Measurements from ENCODE around the gene OSBP2.
A peak's percentile ranks its signal among the peaks of the same experiment; 100 is the strongest.
"Not testable (repeated sequence)": the region's sequence is repeated elsewhere in the genome, so short reads cannot be mapped to it uniquely, and the experiment has no call there.

The OSBP2 gene

DNA sequence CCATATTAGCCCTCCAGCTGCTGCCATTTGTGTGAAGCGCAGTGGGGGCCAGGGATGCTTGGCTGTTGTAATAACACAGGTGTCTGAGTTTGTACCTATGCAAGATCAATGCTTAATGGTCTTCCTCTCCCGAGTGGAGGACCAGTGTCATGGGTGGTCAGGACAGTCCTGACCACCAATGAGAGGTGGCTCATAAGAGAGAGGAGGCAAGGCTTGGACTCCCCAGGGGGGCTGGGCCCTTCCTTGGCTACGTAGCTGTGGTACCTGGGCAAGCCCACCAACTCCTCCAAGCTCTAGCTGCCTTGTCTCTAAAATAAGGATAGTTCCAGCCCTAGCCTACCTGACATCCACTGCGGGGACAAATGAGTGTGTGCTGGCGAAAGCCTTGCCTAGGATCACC is 79.2 kb downstream of the OSBP2 start:
- no peak for DNase-seq

DNA sequence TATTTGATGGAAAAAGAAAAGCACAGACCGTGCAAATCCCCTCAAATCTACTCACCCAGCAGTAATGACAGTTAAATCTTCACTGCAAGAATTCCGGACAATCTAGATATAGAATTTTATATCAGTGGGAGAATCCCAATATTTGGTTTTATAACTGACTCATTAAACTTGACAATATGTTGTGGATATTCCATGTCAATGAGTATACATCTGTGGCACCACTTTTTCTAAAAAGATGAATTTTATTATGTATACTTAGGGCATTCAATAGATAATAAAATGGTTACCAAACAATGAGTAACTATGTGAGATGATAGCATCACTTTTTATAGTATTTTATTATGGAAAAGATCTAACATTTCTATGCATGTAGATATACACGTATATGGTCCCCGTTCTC is 79.9 kb downstream of the OSBP2 start:
- DNase-seq = no peak

DNA sequence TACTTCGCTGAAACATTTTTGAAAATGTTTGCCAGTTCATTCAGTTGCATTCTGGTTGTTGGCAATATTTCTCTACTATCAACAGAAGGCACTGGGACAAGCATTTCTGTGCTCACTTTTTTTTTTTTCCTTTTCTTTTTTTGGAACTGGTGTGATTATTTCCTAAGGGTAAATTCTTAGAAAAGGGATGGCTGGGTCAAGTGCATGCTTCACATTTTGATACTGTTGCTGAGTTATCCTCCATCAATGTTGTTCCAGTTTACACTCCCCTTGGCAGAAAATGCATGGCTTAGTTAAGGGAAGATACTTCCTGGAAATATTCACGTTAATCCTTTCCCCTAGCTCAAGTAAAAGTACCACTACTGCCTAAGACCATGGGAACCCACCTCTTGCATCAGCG is 81.8 kb downstream of the OSBP2 start:
- DNase-seq = no peak

DNA sequence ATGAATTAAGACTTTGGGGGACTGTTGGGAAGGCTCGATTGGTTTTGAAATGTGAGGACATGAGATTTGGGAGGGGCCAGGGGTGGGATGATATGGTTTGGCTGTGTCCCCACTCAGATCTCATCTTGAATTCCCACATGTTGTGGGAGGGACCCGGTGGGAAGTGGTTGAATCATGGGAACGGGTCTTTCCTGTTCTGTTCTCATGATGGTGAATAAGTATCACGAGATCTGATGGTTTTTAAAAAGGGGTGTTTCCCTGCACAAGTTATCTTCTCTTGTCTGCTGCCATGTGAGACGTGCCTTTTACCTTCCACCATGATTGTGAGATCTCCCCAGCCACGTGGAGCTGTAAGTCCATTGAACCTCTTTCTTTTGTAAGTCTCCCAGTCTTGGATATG is 82.5 kb downstream of the OSBP2 start:
- not testable (repeated sequence) for DNase-seq

DNA sequence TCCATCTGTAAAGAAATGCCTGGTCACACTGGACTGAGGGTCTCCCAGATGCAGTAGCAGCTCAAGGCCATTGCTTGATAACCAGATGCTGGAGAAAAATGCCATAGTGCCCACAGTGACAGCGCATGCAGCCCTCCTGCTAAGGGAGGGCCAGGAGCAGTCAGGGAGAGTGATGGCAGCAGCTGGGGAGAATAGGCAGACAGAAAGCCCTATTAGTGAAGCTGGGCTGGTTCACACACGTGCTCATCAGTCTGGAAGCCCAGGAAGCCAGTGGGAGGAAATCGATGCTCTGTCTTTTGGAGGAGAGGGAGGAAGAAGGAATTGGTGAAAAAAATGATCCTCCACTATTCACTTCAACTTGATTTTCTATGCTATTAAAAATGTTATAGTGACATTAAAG is 82.9 kb downstream of the OSBP2 start:
- no peak for DNase-seq

DNA sequence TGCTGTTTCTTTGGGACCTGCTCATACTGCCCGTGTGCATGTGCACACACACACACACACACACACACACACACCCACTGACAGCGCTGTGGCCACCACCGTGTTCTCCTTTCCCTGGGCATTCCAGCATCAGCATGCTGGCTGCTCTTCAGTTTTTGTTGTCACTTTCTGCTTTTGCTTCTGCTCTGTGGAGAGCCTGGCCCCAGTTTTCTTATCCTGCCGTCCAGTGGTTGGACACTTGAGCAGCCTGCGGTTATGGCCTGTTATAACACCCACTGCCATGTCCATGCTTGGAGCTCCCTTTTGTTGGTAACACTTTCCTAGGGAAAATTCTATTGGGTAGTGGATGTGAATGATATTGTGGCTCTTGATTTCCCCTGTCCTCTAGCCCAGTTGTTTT is 83.6 kb downstream of the OSBP2 start:
- no peak for DNase-seq

DNA sequence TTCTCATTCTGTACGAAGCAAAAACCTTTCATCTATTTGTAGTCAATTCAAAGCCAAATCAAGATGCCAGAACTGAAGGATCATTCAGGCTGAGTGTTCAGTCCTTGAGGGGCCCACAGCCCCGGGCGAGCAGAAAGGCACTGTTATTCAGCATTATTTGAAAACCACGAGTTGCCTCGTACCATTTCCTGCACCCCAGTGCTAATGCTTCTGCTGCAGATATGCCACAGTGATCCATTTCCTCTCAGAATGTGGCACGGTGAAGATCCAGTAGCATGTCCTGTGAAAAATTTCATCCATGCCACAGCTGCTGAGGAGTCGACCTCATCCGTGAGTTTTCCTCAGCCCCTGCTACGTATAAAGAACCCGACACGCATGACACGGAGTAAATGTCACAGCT is 85.4 kb downstream of the OSBP2 start:
- DNase-seq = no peak

DNA sequence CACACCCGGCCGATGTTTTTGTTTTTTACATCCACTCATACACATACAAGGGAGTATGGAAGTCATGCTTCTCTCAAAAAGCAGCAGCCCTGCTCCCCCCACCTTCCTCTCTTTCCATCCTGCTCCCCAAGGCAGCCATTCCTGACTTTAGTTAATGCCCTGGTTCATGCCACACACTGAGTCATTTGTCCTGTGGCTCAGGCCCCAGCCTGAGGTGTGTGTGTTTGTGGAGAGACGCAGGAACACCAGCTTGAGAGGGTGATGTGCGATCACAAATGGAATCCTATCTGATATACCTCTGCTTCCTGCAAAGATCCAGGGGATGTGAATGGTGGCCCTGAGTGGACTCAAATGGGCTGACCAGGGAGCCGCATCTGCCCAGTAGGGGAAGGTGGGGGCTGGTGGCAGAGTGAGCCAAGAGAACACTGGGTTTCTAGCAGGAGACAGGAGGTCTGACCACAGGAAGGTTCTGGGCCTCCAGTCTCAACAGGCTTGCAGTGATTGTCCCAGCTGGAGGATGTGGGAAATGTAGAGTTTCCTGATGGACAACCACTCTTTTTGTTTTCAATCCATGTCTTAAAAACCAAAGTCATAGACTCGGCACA is 86.7 kb downstream of the OSBP2 start:
- no peak for DNase-seq

DNA sequence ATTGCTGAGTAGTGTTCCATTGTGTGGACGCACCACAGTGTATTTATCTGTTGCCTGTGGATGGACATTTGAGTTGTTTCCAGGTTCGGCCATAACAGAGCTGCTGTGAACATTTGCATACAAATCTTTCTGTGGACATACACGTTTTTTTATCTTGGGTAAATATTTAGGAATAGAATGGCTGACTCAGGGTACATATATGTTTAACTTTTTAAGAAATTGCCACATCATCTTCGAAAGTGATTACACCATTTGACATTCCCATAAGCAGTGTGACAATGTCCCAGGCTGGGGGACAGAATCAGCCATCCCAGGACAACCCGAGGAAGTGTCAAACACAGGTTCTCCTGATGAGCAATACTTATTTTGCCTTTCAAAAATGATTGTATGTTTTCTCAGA is 87.9 kb downstream of the OSBP2 start:
- no peak for DNase-seq

DNA sequence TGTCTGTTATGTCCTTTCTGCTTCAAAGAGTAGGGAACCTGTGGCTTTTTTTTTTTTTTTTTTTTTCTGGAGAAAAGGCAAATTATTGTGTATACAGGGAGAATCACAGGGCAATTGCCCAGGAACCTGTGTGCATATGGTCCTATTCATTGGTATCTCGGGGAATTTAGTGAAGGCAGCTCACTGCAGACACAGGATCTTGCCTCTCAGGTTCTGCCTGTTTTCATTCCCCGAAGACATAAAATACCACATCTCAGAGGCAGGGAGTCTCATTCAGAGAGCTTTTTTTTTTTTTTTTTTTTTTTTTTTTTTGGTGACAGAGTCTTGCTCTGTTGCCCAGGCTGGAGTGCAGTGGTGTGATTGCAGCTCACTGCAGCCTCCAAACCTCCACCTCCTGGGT is 88.3 kb downstream of the OSBP2 start:
- DNase-seq = no peak

DNA sequence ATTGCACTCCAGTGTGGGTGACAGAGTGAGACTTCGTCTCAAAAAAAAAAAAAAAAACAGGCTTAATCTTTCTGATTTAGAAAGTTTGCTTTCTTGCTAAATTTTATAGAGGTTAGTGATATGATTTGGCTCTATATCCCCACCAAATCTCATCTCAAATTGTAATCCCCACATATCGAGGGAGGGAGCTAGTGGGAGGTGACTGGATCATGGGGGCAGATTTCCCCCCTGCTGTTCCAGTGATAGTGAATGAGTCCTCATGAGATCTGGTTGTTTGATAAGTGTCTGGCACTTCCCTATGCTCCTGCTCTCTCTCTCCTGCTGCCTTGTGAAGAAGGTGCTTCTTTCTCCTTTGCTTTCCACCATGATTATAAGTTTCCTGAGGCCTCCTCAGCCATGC is 90.9 kb downstream of the OSBP2 start:
- no peak for DNase-seq

DNA sequence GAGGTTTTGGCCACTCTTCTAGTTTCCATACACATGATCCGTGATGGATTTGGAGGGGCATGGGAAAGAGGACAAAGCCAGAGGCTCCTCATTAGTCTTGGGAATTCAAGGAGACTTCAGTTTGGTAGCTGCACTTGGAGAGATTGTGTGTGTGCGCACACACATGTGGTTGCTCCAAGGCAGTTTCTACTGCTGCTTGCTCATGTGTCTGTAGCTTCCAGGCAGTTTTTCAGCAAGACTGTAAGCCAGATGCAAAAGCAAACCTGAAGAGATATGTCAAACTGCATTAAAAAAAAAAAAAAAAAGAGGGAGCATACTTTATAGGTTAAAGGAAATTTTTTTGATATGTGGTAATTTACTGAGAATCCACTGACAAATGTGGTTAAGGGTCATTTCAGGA is 95.7 kb downstream of the OSBP2 start:
- DNase-seq = no peak

DNA sequence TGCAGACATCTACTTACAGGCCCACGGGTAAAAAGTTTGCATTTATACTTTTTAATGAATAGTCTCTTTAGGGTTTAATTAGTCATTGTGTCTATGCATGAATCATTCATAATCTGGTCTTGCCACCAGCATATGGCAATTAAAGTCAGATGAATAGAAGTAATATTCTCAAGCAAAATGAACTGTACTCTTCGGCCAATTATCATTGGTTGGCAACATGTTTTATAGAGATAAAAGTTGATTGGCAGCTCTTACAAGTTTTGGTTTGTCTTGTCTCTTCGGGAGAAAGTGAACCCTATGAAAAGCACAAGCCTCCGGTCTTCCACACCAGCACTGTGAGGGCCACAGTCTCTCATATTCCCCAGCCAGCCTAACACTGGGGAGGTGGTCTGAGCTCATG is 97.8 kb downstream of the OSBP2 start:
- DNase-seq = no peak

DNA sequence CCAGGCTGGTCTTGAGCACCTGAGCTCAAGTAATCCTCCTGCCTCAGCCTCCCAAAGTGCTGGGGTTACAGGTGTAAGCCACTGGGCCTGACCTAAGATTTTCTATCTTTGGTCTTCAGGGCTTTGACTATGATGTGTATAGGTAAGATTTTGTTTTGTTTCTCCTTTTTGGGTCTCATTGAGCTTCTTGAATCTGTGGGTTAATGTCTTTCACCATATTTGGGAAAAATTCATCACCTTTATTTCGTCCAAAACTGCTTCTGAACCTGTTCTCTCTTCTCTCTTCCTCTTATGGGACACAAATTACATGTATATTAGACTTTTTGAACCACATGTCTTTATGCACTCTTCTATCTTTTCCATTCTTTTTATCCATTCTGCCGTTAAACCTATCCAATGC is 100.4 kb downstream of the OSBP2 start:
- DNase-seq = no peak

DNA sequence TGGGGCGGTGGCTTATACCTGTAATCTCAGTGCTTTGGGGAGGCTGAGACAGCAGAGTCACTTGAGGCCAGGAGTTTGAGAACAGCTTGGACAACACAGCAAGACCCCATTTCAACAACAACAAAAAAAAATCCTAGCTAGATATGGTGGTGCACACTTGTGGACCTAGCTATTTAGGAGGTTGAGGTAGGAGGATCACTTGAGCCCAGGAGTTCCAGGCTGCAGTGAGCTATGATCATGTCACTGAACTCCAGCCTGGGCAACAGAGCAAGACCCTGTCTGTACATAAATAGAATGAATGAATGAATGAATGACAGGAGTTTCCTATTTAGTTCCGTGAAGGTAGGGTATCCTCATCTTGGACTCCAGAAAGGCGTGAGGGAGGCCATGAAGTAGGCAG is 107.0 kb downstream of the OSBP2 start:
- DNase-seq = no peak

DNA sequence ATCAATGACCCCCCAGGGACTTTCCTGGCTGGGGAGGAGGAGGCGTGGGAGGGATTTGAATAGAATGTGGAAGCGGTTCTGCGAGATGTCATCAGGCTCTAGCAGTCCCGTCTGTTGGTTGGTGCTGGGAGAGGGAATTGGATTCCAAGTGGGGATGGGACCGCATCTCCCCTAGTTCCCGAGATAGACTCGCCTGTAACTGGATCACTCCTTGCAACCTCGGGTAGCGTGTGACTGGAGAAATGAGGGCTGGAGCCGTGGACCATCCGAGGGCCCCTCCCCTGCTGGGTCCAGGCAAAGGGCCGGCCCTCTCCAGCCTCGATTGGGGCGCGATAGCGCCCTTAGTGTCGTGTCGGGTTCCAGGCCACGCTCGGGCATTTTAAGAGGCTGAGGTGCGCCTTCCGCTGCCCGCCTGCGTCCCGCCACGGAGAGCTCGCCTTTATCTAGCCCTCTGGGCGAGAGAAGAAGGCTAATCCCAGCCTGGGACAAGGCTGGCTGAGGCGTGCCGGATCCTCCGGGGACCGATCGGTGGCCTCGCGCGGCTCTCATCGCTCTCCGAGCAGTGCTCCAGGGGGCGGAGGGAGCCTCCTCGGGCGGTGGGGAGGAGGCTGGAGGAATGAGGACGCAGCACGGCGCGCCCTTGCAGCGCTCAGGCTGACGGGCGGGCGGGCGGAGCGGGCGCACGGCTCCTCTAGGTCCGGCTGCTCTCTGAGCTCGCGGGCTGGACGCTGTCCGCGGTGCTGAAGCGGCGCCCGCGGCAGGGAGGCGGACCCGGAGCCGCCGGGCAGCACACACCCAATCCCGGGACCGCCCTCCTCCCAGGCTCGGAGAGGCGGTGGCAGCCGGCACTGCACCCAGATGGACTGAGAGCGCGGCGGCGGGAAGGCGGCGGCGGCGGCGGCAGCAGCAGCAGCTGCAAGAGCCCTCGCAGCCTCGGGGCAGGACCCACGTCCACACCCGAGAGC is 107.8 kb downstream of the OSBP2 start:
- peak; percentile 58 for DNase-seq

DNA sequence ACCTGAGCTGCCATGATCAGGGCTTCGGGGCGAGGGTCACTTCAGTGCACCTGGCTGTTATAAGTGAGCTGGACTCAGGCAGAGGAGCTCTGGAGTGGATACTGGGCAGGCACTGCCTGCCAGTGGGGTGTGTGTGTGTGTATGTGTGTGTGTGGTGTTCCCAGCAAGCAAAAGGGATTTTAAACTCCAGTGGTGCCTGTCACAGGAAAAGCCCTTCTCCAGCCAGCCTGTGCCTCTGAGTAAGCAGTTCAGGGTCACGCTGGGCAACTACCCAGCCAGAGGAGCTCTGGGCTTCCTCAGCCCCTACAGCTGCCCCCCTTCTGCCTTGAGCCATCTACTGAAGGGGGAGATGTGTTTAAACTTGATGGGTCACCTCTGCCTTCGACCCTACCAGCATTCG is 109.0 kb downstream of the OSBP2 start:
- DNase-seq = no peak

DNA sequence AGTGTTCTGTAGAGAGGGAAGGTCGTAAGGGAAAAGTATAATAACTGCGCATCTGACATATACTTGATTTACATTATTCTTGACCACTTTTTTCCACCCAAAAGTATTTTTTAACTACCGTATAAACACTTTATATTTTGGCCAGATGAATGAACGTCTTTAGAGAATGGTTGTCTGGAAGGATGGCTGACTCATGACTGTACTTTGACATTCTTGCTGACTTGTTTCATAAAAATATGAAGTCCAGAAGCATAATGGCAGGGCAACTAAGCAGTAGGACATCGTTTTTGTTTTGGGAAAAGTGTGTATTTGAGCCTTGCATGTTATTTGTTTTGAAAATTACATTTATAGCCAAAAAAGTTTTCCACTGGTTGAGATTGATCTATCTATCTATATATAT is 110.0 kb downstream of the OSBP2 start:
- no peak for DNase-seq

DNA sequence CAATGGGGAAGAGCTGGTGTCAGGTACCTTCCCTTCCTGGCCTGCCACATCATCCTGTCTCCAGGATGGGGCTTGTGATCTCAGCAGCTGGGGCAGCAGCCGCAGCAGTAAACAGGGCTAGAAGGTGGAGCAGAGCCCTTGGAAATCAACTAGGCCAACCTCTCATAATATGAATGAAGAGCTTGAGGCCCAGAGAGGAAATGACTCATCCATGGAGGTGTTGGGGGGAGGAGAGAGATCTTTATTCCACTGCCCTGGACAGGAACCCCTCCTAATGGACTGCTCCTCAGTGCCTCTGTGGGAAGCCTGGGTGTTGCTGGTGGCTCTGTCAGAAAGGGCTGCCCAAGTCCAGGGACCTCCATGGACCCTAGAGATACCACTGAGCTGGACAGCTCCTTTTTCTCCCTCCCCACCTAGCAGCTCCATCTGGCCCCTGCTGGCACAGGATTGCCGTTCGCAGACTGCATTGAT is 111.8 kb downstream of the OSBP2 start:
- no peak for DNase-seq

DNA sequence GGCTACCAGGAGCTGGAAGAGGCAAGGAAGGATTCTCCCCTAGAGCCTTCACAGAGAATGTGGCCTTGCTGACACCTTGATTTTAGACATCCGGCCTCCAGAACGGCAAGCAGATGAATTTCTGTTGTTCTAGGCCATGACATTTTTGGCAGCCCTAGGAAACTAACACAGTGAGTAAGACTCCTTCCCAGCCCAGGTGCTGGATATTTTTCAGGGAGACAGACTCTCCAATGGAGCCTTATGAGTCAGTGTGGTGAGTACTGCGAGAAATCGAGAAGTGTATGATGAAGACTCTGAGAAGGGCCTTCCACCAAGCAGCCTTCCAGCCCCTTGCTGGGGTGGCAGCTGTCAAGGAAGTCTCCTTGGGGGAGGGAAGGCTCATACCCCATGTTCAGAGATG is 114.4 kb downstream of the OSBP2 start:
- DNase-seq = no peak

DNA sequence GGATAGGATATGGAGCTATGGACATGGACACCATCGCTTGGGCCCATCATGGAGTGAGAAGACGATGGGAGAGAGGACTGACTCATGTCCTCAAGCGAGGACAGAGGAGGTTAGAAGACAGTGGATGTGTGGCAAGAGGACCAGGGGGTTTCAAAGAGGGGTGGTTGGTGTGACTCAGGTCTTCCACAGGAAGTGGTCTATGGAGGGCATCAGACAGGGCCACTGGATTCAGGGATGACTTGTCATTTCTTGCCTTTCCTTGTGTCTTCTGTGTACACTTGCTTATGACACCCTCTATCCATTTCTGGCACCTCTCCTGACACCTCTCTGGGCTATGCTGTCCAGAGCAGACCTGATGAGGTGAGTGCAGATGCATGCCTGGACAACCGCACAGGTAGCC is 115.4 kb downstream of the OSBP2 start:
- no peak for DNase-seq

DNA sequence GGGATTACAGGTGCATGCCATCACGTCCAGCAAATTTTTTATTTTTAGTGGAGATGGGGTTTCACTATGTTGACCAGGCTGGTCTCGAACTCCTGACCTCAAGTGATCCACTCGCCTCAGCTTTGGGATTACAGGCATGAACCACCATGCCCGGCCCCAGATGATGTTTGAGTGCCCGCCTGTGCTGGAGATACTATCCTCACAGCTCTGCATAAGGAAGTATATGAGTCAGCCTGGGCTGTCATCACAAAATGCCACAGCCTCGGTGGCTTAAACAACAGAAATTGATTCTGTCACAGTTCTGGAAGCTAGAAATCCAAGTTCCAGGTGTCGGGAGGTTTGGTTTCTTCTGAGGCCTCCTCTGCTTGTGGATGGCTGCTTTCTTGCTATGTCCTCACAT is 119.3 kb downstream of the OSBP2 start:
- DNase-seq = no peak

DNA sequence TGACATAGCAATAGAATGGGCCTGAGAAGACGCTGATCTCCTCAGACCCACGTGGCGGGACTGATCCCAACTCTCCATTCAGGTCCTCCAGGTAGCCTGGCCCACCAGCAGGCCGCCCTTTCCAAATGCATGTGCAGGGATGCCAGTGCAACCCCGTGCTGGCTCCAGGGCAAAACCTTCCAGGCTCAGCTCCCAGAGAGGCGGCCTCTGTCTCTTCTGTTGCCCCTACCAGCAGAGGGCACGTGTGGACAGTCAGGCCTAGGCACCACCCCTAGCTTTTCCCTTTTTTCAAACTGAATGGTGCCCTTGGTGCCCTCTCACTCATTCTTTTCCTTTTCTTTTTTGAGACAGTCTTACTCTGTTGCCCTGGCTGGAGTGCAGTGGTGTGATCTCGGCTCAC is 121.7 kb downstream of the OSBP2 start:
- DNase-seq = no peak

DNA sequence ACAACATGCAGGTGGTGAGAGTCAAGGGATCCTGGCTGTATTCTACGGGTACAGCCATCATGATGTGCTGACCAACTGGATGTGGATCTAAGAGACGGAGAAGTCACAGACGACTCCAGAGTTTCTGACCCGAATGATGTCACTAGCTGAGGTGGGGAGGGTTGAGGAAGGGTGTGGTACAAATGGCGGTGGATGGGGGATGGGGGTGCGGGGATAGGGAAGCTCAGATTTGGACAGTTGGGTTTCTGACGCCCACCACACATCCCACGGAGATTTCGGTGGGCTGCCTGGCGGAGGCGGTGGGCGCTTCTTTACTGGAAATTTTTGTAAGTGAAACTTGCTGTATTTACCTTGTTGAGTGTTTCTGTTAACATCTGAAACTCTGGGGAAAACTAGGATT is 126.7 kb downstream of the OSBP2 start:
- no peak for DNase-seq

DNA sequence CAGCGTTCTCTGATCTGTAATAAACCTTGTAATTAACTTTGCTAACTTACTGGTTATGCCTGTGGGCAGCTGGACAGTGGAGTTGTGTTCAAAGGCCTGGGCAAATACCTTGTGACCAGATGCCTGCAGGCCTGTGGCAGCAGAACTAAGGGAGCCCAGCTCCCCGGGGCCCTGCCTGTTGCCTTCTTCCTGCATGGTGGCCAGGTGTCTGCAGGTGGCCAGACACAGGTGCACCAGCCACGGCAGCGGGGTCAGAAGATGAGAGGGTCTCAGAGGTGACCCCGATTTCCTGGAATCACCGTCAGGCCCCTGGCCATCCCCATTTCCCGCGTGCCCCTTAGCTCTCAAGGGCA is 127.2 kb downstream of the OSBP2 start:
- DNase-seq = no peak

Measured in CD4-positive, alpha-beta T cell treated with Interleukin-17A for 1 hour (primary cell).